Tibial artery (tissue), 4 donors: ENCODE results near the gene NBEA.

Experiments used
- DNase-seq, 2 donors: peaks; one replicate each; pipeline ENCODE4 v3.0.0-alpha.2; 2019
- H3K27ac ChIP-seq, 2 donors: fragments of 200-600 bp; sonication (generic) in 1 of 2; 1 replicate in 1 of 2; 2 replicates in 1 of 2; pipeline ENCODE4 v1.5.1; 2018 to 2019; ENCODE audit warnings: mild to moderate bottlenecking in 1 of 2
- H3K27me3 ChIP-seq, 2 donors: fragments of 200-600 bp; sonication (generic) in 1 of 2; one replicate each; pipeline versions ENCODE4 v1.5.1 to v1.6.0; 2016 to 2019
- H3K36me3 ChIP-seq, 3 donors: fragments of 200-600 bp; sonication (generic) in 2 of 3; one replicate each; pipeline ENCODE4 v1.5.1; 2016 to 2019; ENCODE audit warnings: mild to moderate bottlenecking in 2 of 3
- H3K4me1 ChIP-seq, 4 donors: fragments of 200-600 bp; sonication (generic) in 2 of 4; 1 replicate in 3 of 4; 2 replicates in 1 of 4; pipeline ENCODE4 v1.5.1; 2016 to 2019
- H3K4me3 ChIP-seq, 2 donors: fragments of 200-600 bp; sonication (generic) in 1 of 2; 1 replicate in 1 of 2; 2 replicates in 1 of 2; pipeline ENCODE4 v1.5.1; 2018 to 2019; ENCODE audit warnings: mild to moderate bottlenecking in 2 of 2
- H3K9me3 ChIP-seq, 3 donors: fragments of 200-600 bp; sonication (generic) in 1 of 3; one replicate each; pipeline ENCODE4 v1.5.1; 2016 to 2019
- intact Hi-C: fragments of 100-400 bp; cut with DNase I; formaldehyde crosslinking; loops from one replicate; pipeline ENCODE4 v1.15.0; 2023; ENCODE audit warnings: low total_unique reads
- TF ChIP-seq, protein P1 (sequence below), 2 experiments: fragments of 200-600 bp in 1 of 2; fragments of 450-650 bp in 1 of 2; IDR thresholded peaks; one replicate each; pipeline ENCODE4 v1.5.1; 2017 to 2019; ENCODE audit warnings: antibody characterized with exemption in 2 of 2, mild to moderate bottlenecking in 1 of 2, moderate library complexity in 1 of 2

Gene NBEA

DNA sequence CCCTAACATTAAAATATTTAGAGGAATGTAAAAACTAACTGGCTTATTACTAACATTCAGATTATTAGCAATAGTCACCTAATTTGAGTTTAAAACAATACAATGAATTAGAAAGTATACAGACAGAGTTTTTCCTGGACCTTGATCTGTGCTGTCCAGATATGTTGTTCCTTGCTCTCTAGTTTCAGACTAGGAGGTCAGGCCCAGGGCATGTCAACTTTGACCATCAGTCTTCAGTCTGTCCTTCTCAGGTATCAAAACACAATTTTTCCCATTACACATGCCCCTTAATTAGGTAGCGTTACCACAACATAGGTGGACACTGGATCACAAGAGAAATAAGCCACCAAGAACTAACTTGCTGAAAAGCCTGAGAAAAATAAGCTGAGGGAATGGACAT, 337.4 kb downstream of the NBEA start:
- Histone ChIP-seq H3K27me3 (no peaks in the 10 kb centered on the region), H3K4me3 (no peak overlapping the region), H3K9me3 (no peaks in the 10 kb centered on the region), H3K4me1 (no peaks in the 10 kb centered on the region), H3K27ac (no peak overlapping the region), H3K36me3 (no peaks in the 10 kb centered on the region)
- TF ChIP-seq, protein P1, sequence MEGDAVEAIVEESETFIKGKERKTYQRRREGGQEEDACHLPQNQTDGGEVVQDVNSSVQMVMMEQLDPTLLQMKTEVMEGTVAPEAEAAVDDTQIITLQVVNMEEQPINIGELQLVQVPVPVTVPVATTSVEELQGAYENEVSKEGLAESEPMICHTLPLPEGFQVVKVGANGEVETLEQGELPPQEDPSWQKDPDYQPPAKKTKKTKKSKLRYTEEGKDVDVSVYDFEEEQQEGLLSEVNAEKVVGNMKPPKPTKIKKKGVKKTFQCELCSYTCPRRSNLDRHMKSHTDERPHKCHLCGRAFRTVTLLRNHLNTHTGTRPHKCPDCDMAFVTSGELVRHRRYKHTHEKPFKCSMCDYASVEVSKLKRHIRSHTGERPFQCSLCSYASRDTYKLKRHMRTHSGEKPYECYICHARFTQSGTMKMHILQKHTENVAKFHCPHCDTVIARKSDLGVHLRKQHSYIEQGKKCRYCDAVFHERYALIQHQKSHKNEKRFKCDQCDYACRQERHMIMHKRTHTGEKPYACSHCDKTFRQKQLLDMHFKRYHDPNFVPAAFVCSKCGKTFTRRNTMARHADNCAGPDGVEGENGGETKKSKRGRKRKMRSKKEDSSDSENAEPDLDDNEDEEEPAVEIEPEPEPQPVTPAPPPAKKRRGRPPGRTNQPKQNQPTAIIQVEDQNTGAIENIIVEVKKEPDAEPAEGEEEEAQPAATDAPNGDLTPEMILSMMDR (IDR thresholded peaks at IDR 0.05), result no peak
- no peak for DNase-seq
- intact Hi-C loops, result no loop called here

DNA sequence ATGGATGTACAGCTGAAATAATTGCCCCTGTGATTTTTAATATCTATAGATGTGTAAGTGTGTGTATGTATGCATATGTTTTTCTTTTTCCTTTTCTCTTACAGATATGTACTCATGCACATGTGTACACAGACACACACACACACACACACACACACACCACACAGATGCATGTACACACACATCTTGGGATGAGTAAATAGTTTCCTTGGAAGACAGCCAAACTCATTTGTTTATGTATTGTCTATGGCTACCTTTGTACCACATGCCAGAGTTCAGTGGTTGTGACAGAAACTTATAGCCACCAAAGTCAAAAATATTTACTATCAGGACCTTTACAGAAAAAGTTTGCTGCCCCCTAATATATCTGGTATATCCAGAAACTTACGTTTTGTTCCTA, 341.8 kb downstream of the NBEA start:
- H3K36me3 ChIP-seq, result no peaks in the 10 kb centered on the region
- no peaks in the 10 kb centered on the region for H3K9me3 ChIP-seq
- TF ChIP-seq, protein P1 (IDR thresholded peaks at IDR 0.05), result no peak
- intact Hi-C loops, result no loop called here
- H3K27me3 ChIP-seq, result no peaks in the 10 kb centered on the region
- no peak overlapping the region for H3K4me3 ChIP-seq
- H3K27ac ChIP-seq, result no peak overlapping the region
- DNase-seq, result no peak
- no peaks in the 10 kb centered on the region for H3K4me1 ChIP-seq

DNA sequence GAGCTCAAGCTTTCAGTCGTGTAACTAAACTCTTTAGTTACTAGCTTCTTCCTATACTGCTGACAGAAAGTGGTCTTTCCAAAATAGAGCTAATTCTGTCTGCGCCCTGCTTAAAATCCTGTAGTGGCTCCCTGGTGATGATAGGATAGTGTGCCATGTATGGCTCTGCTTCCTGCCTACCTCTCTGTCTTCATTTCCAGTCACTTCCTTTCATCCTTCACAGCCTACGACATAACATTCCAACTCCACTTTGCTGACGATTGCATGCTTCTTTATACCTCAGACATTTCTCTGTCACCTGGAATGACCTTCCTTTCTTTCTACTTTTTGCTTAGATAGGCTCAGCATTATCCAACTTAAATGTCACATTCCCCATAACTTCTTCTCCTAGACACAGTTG, 343.6 kb downstream of the NBEA start:
- Histone ChIP-seq H3K9me3 (no peaks in the 10 kb centered on the region), H3K4me1 (no peaks in the 10 kb centered on the region), H3K27ac (no peak overlapping the region), H3K4me3 (no peak overlapping the region), H3K27me3 (no peaks in the 10 kb centered on the region), H3K36me3 (no peaks in the 10 kb centered on the region)
- intact Hi-C loops, result no loop called here
- no peak for DNase-seq
- TF ChIP-seq, protein P1 (IDR thresholded peaks at IDR 0.05), result no peak

DNA sequence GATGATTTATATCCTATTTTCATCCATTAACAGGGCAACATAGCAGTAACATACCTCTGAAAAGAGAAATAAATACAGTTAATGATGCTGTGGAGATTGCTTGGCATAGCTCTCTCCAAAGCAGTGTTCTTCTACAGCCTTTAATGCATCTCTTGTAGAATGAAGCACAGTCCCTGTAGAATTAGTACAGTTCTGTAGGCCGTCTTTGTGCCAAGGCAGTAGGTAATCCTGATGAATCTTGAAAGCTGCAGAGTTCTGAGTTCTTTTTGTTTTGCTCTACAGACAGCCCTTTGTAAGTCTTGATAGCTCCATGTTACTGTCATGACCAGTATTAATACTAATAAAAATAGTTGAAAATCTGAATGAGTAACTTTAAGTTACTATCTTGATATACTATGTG, 350.3 kb downstream of the NBEA start:
- no peak for DNase-seq
- Histone ChIP-seq H3K27me3 (no peaks in the 10 kb centered on the region), H3K4me3 (no peak overlapping the region), H3K4me1 (no peaks in the 10 kb centered on the region), H3K36me3 (no peaks in the 10 kb centered on the region), H3K27ac (no peak overlapping the region), H3K9me3 (no peaks in the 10 kb centered on the region)
- intact Hi-C loops, result no loop called here
- TF ChIP-seq, protein P1 (IDR thresholded peaks at IDR 0.05), result no peak

DNA sequence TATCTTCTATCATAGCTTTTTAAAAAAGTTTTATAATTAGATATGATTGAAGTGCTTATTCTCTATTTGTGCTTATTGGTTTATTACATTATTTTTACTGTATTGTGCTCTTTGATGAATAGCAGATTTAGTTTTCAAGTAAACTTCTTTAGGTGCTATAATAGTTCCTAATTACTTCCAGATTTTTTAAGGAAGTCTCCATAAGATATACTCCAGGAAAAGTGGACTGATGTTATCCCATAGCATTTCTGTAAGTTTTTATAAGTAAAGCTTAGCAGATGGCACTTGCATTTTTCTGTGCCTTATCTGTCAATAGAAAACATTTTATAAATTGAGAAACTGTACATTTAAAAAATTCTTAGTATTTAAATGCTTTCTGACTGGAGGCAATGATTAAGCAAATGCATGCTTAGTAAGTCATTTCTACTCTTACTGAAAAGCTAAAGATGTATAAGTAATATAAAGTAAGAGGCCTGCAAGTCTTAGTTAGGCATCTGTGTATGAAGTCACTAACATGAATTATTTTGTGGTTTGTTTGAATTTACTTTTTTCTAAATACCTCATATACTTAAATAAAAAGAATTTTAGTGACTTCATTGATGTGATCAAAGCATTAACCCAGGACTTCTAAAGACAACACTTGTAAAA, 351.6 kb downstream of the NBEA start:
- H3K4me1 ChIP-seq, result no peaks in the 10 kb centered on the region
- TF ChIP-seq, protein P1 (IDR thresholded peaks at IDR 0.05), result no peak
- no peak overlapping the region for H3K4me3 ChIP-seq
- intact Hi-C loops, result no loop called here
- DNase-seq, result no peak
- no peaks in the 10 kb centered on the region for H3K27me3 ChIP-seq
- H3K36me3 ChIP-seq, result no peaks in the 10 kb centered on the region
- no peak overlapping the region for H3K27ac ChIP-seq
- no peaks in the 10 kb centered on the region for H3K9me3 ChIP-seq

DNA sequence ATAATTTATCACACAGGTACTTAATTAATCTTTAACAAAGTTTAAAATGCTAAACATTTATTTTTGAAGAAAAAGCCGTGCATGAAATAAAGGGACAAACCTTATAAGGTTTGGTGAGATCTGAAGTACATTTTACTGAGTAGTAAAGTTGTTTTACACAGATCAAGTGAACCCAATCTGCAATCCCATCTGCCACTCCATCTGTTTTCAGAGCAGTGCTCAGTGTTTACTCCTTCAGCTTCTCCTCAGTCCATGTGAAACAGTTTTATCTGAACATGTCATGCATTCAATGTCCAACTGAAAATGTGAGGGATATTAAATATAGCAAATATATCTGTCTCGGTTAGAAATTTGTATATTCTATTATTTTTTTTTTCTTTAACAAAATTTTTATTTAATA, 367.6 kb downstream of the NBEA start:
- no peaks in the 10 kb centered on the region for H3K9me3 ChIP-seq
- no peaks in the 10 kb centered on the region for H3K36me3 ChIP-seq
- no peaks in the 10 kb centered on the region for H3K4me1 ChIP-seq
- DNase-seq, result no peak
- no peaks in the 10 kb centered on the region for H3K27me3 ChIP-seq
- H3K27ac ChIP-seq, result no peak overlapping the region
- no peak overlapping the region for H3K4me3 ChIP-seq
- intact Hi-C loops, result no loop called here
- TF ChIP-seq, protein P1 (IDR thresholded peaks at IDR 0.05), result no peak
